Peyer's patch (tissue), 4 donors: ENCODE results near the gene TNFRSF19. TPM values are rescaled to one million over a fixed set of nuclear protein-coding genes. Genes with fewer than 3 reads are reported as not detected.
A peak's percentile ranks its signal among the peaks of the same experiment; 100 is the strongest.

Source experiments
- DNase-seq, 3 donors: peaks; one replicate each; pipeline ENCODE4 v3.0.0-alpha.2; 2017 to 2019
- H3K27ac ChIP-seq, 4 donors: fragments of 200-600 bp; sonication (generic); one replicate each; pipeline ENCODE4 v1.5.1; 2016 to 2019
- H3K27me3 ChIP-seq, 2 donors: fragments of 200-600 bp; sonication (generic); one replicate each; pipeline ENCODE4 v1.5.1; 2019
- H3K36me3 ChIP-seq, 3 donors: fragments of 200-600 bp; sonication (generic); one replicate each; pipeline ENCODE4 v1.5.1; 2016 to 2019
- H3K4me1 ChIP-seq, 4 donors: fragments of 200-600 bp; sonication (generic); one replicate each; pipeline ENCODE4 v1.5.1; 2016 to 2019
- H3K4me3 ChIP-seq, 4 donors: fragments of 200-600 bp; sonication (generic); 1 replicate in 3 of 4; 2 replicates in 1 of 4; pipeline ENCODE4 v1.5.1; 2016 to 2019; ENCODE audit warnings: mild to moderate bottlenecking in 1 of 4
- H3K9me3 ChIP-seq, 4 donors: fragments of 200-600 bp; sonication (generic); one replicate each; pipeline ENCODE4 v1.5.1; 2016 to 2019; ENCODE audit warnings: mild to moderate bottlenecking in 1 of 4
- CTCF ChIP-seq, 6 experiments: fragments of 450-650 bp in 4 of 6; fragments of 200-600 bp in 2 of 6; sonication (generic) in 1 of 6; IDR thresholded peaks; one replicate each; pipeline ENCODE4 v1.5.1; 2017 to 2019; ENCODE audit warnings: antibody characterized with exemption in 6 of 6, mild to moderate bottlenecking in 3 of 6, moderate library complexity in 1 of 6
- POLR2A ChIP-seq, 2 donors: fragments of 450-650 bp; IDR thresholded peaks; one replicate each; pipeline ENCODE4 v1.5.1; 2017; ENCODE audit warnings: antibody characterized with exemption in 2 of 2, mild to moderate bottlenecking in 2 of 2, moderate library complexity in 2 of 2
- total RNA-seq, 4 donors: library from RNA; depleted of rRNA; stranded (reverse); fragments of >200 nt; gene quantifications; one replicate each; pipeline ENCODE4 v1.1.0, GENCODE V29; 2016

TNFRSF19 gene
- total RNA-seq, 4 donors from 2014 or later: 0.94 to 1.7 (median 1.2) TPM; not detected in 1

- no peaks in the 10 kb centered on the region for H3K27me3 ChIP-seq
- H3K4me3 ChIP-seq: no peak overlapping the region
- no peak overlapping the region for H3K27ac ChIP-seq
- TF ChIP-seq POLR2A (IDR thresholded peaks at IDR 0.05) (no peak), CTCF (IDR thresholded peaks at IDR 0.05) (no peak)
- H3K4me1 ChIP-seq: no peaks in the 10 kb centered on the region
- H3K36me3 ChIP-seq: no peaks in the 10 kb centered on the region
- no peaks in the 10 kb centered on the region for H3K9me3 ChIP-seq
- no peak for DNase-seq
Observed at GRCh38 chr13:23668562-23668961, 98.3 kb downstream of the TNFRSF19 start.

GRCh38 chr13:23670793-23671192 is 100.6 kb downstream of the TNFRSF19 start:
- TF ChIP-seq POLR2A (IDR thresholded peaks at IDR 0.05) (no peak), CTCF (IDR thresholded peaks at IDR 0.05) (no peak)
- Histone ChIP-seq H3K4me3 (no peak overlapping the region), H3K4me1 (no peaks in the 10 kb centered on the region), H3K27ac (no peak overlapping the region), H3K27me3 (no peaks in the 10 kb centered on the region), H3K36me3 (no peaks in the 10 kb centered on the region), H3K9me3 (no peaks in the 10 kb centered on the region)
- DNase-seq: no peak

GRCh38 chr13:23671377-23671776 is 101.2 kb downstream of the TNFRSF19 start:
- Histone ChIP-seq H3K4me3 (no peak overlapping the region), H3K4me1 (no peaks in the 10 kb centered on the region), H3K9me3 (no peaks in the 10 kb centered on the region), H3K36me3 (no peaks in the 10 kb centered on the region), H3K27me3 (no peaks in the 10 kb centered on the region), H3K27ac (no peak overlapping the region)
- TF ChIP-seq POLR2A (IDR thresholded peaks at IDR 0.05) (no peak), CTCF (IDR thresholded peaks at IDR 0.05) (no peak)
- DNase-seq: no peak

- Histone ChIP-seq H3K27me3 (no peaks in the 10 kb centered on the region), H3K4me3 (no peak overlapping the region), H3K36me3 (no peaks in the 10 kb centered on the region), H3K4me1 (no peaks in the 10 kb centered on the region), H3K9me3 (no peaks in the 10 kb centered on the region), H3K27ac (no peak overlapping the region)
- no peak for DNase-seq
- TF ChIP-seq POLR2A (IDR thresholded peaks at IDR 0.05): no peak
- no peak for TF ChIP-seq CTCF (IDR thresholded peaks at IDR 0.05)
Observed at GRCh38 chr13:23671897-23672296, 101.7 kb downstream of the TNFRSF19 start.

GRCh38 chr13:23672616-23673015 is 102.4 kb downstream of the TNFRSF19 start:
- no peaks in the 10 kb centered on the region for H3K27me3 ChIP-seq
- TF ChIP-seq CTCF (IDR thresholded peaks at IDR 0.05) (no peak), POLR2A (IDR thresholded peaks at IDR 0.05) (no peak)
- H3K4me3 ChIP-seq: no peak overlapping the region
- no peaks in the 10 kb centered on the region for H3K36me3 ChIP-seq
- H3K27ac ChIP-seq: no peak overlapping the region
- H3K4me1 ChIP-seq: no peaks in the 10 kb centered on the region
- no peaks in the 10 kb centered on the region for H3K9me3 ChIP-seq
- no peak for DNase-seq

- Histone ChIP-seq H3K27ac (peak overlapping the region in 1 of 4 donors; percentile 25), H3K27me3 (no peaks in the 10 kb centered on the region), H3K9me3 (no peaks in the 10 kb centered on the region), H3K4me3 (no peak overlapping the region), H3K4me1 (no peaks in the 10 kb centered on the region), H3K36me3 (no peaks in the 10 kb centered on the region)
- DNase-seq: no peak
- TF ChIP-seq POLR2A (IDR thresholded peaks at IDR 0.05) (no peak), CTCF (IDR thresholded peaks at IDR 0.05) (no peak)
Observed at GRCh38 chr13:23673354-23673753, 103.1 kb downstream of the TNFRSF19 start.
